A549 (cell line): ENCODE measurements around the gene TGDS. TPM values are rescaled to one million over a fixed set of nuclear protein-coding genes. Genes with fewer than 3 reads are reported as not detected.

Source experiments
- ATAC-seq, 2 experiments: fragments of 200-7000 bp in 1 of 2; fragments of >200 bp in 1 of 2; cut with Nextera tagmentation in 1 of 2; cut with Tn5 transposase in 1 of 2; 3 replicates each; pipeline versions ENCODE4 v1.8.0 to v1.9.1; 2018 to 2020; ENCODE audit warnings: mild to moderate bottlenecking in 1 of 2, moderate library complexity in 1 of 2
- CTCF ChIA-PET: fragments of 300-600 bp; sonication (Branson Sonifier 250); formaldehyde crosslinking; extraction: SDS; loops from one replicate; lab custom pipeline; 2021; ENCODE audit warnings: antibody characterized with exemption, inconsistent platforms; lab: Yijun Ruan, JAX
- POLR2A ChIA-PET: fragments of 350-600 bp; formaldehyde crosslinking; extraction: SDS; loops from one replicate; lab custom pipeline; 2021; ENCODE audit warnings: antibody characterized with exemption, inconsistent platforms; lab: Yijun Ruan, JAX
- DNase-seq, 2 experiments: peaks; one replicate each; pipeline versions ENCODE4 v3.0.0 to v3.0.0-alpha.2; 2011 to 2016; ENCODE audit warnings: low read depth in 1 of 2, low spot score in 1 of 2
- FAIRE-seq: peaks from 2 replicates; lab custom pipeline; 2011; peaks lifted over from hg19 to GRCh38; lab: Jason Lieb, UNC
- H3K27ac ChIP-seq, 2 experiments: fragments of >200 bp; sonication (Bioruptor Twin); formaldehyde crosslinking; 3 replicates each; pipeline ENCODE4 v1.5.1; 2016 to 2017
- H3K4me1 ChIP-seq: fragments of >200 bp; sonication (Bioruptor Twin); formaldehyde crosslinking; 3 replicates; pipeline ENCODE4 v1.6.1; 2016
- H3K4me2 ChIP-seq: fragments of >200 bp; sonication (Bioruptor Twin); formaldehyde crosslinking; 3 replicates; pipeline ENCODE4 v1.6.1; 2016
- H3K4me3 ChIP-seq: fragments of >200 bp; sonication (Bioruptor Twin); formaldehyde crosslinking; 3 replicates; pipeline ENCODE4 v1.5.1; 2016
- H3K9me3 ChIP-seq: fragments of >200 bp; sonication (Bioruptor Twin); formaldehyde crosslinking; 3 replicates; pipeline ENCODE4 v1.6.1; 2016
- CEBPB ChIP-seq, 2 experiments: fragments of >200 bp in 1 of 2; sonication (Bioruptor Twin) in 1 of 2; formaldehyde crosslinking in 1 of 2; IDR thresholded peaks; 2 replicates each; pipeline ENCODE4 v1.6.1; 2012 to 2016
- CHD2 ChIP-seq: fragments of 150-350 bp; IDR thresholded peaks from 2 replicates; pipeline ENCODE4 v1.6.1; 2014; ENCODE audit warnings: low read length; ENCODE audit not compliant: partially characterized antibody
- CHD4 ChIP-seq: fragments of 200-600 bp; sonication (generic); IDR thresholded peaks from 2 replicates; pipeline ENCODE4 v1.6.1; 2016; ENCODE audit warnings: antibody characterized with exemption, mild to moderate bottlenecking, borderline replicate concordance
- EHMT2 ChIP-seq: fragments of 200-600 bp; sonication (generic); IDR thresholded peaks from 2 replicates; pipeline ENCODE4 v1.6.1; 2016; ENCODE audit warnings: antibody characterized with exemption, low read depth, mild to moderate bottlenecking, moderate library complexity
- ESRRA ChIP-seq: fragments of 150-350 bp; IDR thresholded peaks from 2 replicates; pipeline ENCODE4 v1.6.1; 2014; ENCODE audit warnings: mild to moderate bottlenecking, low read length, borderline replicate concordance
- GATA3 ChIP-seq: IDR thresholded peaks from 2 replicates; pipeline ENCODE4 v1.6.1; 2012; ENCODE audit warnings: borderline replicate concordance
- NPAS2 ChIP-seq: fragments of 250-450 bp; sonication (Bioruptor Pico); IDR thresholded peaks from 2 replicates; pipeline ENCODE4 v1.8.0; 2022; ENCODE audit warnings: mild to moderate bottlenecking, moderate library complexity, borderline replicate concordance
- RARB ChIP-seq: fragments of 250-450 bp; sonication (Bioruptor Pico); IDR thresholded peaks from 2 replicates; pipeline ENCODE4 v1.8.0; 2021; ENCODE audit warnings: mild to moderate bottlenecking, moderate library complexity
- RCOR1 ChIP-seq: fragments of 150-350 bp; IDR thresholded peaks from 2 replicates; pipeline ENCODE4 v1.6.1; 2014; ENCODE audit warnings: antibody characterized with exemption, low read length, low read depth
- SREBF2 ChIP-seq: fragments of 450-650 bp; IDR thresholded peaks from 2 replicates; pipeline ENCODE4 v1.6.1; 2014; ENCODE audit warnings: mild to moderate bottlenecking, moderate library complexity
- ZC3H11A ChIP-seq: fragments of 450-650 bp; IDR thresholded peaks from 2 replicates; pipeline ENCODE4 v1.6.1; 2014; ENCODE audit warnings: antibody characterized with exemption, mild to moderate bottlenecking
- ZSCAN20 ChIP-seq: fragments of 250-450 bp; sonication (Bioruptor Pico); IDR thresholded peaks from 2 replicates; pipeline ENCODE4 v1.8.0; 2022; ENCODE audit warnings: mild to moderate bottlenecking, moderate library complexity
- WGBS: methylation state at CpG from one replicate; pipeline ENCODE4 v1.1.6; 2017; ENCODE audit errors: missing lambda C conversion rate; 5-methylcytosine and 5-hydroxymethylcytosine counted together
- polyA plus RNA-seq, 4 experiments: library from polyadenylated mRNA; depleted of rRNA in 3 of 4; stranded (reverse); fragments of >200 nt; fragmentation: RNase III in 1 of 4; extraction: RNeasy Plus Mini Kit Qiagen cat#74134 plus additional on column Dnase treatment in 1 of 4; gene quantifications; 2 replicates in 3 of 4; 3 replicates in 1 of 4; pipeline ENCODE4 v1.2.3, GENCODE V29; 2011 to 2017
- TF ChIP-seq, protein P1 (sequence below): fragments of 250-450 bp; sonication (Bioruptor Pico); IDR thresholded peaks from 2 replicates; pipeline ENCODE4 v1.5.0; 2021; ENCODE audit warnings: mild to moderate bottlenecking, moderate library complexity, borderline replicate concordance
- TF ChIP-seq, protein P2 (sequence below): IDR thresholded peaks from 2 replicates; pipeline ENCODE4 v1.6.1; 2012
- TF ChIP-seq, protein P3 (sequence below): fragments of >200 bp; sonication (Bioruptor Twin); formaldehyde crosslinking; IDR thresholded peaks from 2 replicates; pipeline ENCODE4 v1.6.1; 2016
- TF ChIP-seq, protein P4 (sequence below): fragments of 250-450 bp; sonication (Bioruptor Pico); IDR thresholded peaks from 2 replicates; pipeline ENCODE4 v1.5.0; 2020; ENCODE audit warnings: low read depth, mild to moderate bottlenecking, moderate library complexity
- TF ChIP-seq, protein P5 (sequence below): fragments of 150-350 bp; IDR thresholded peaks from 2 replicates; pipeline ENCODE4 v1.6.1; 2014; ENCODE audit warnings: low read depth, mild to moderate bottlenecking, low read length
- TF ChIP-seq, protein P6 (sequence below): fragments of >200 bp; sonication (Bioruptor Twin); formaldehyde crosslinking; IDR thresholded peaks from 3 replicates; pipeline ENCODE4 v1.5.1; 2016

Gene TGDS
- polyA plus RNA-seq, 2 of the 4 experiments (the other 2 are of a cell fraction), result 6.8 to 24.3 TPM

DNA sequence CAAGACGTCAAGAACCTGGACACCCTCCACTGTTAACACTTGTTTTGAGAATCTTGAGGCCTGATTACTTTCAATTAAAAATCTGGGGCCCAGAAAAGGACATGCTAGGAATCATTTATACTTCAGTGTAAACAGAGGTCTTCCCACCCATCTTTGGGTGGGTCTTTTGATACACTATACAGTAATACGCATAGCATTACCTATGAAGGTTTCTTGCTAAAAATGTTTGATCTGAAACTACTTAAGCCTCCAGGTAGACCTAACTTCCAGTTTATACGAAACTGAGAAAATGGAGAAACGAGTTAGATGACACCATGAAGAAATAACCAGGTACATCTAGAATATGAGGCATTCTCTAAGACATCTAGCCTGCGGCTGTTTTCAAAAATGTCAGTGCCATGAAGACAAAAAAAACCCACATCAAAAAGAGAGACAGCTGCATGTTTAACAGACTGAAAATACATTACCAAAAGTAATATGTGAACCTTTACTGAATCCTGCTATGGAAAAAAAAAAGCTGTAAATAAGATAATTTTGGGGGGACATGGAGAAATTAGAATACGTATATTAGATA is 36.6 kb downstream of the TGDS start:
- ChIA-PET POLR2A (no interaction called here), CTCF (no interaction called here)

DNA sequence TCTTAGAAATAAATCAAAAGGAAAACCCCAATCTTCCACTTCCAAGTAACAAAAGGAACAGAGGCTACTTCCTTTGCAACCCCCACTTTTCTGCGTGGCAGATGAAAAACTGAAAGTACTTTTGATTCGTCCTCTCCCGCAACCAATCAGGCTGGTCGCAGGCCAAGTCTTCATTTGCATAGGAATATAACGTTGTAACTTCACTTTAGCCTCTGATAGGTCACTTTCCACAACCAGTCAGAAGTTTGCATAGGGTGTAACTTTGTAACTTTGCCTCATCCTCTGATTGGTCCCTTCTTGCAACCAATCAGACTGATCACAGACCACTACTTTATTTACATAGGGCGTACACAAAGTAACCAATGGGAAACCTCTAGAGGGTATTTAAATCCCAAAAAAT is 37.2 kb downstream of the TGDS start:
- 0 out of 3 replicates have a peak, but pooled peaks cover 3% of the 10 kb centered on the region for H3K4me1 ChIP-seq
- TF ChIP-seq GATA3 (no peak), ZC3H11A (no peak), NPAS2 (CRISPR knock-in tag) (no peak), EHMT2 (no peak), ZSCAN20 (no peak), RARB (CRISPR knock-in tag) (no peak), CHD2 (no peak), ESRRA (no peak)
- TF ChIP-seq, protein P1, sequence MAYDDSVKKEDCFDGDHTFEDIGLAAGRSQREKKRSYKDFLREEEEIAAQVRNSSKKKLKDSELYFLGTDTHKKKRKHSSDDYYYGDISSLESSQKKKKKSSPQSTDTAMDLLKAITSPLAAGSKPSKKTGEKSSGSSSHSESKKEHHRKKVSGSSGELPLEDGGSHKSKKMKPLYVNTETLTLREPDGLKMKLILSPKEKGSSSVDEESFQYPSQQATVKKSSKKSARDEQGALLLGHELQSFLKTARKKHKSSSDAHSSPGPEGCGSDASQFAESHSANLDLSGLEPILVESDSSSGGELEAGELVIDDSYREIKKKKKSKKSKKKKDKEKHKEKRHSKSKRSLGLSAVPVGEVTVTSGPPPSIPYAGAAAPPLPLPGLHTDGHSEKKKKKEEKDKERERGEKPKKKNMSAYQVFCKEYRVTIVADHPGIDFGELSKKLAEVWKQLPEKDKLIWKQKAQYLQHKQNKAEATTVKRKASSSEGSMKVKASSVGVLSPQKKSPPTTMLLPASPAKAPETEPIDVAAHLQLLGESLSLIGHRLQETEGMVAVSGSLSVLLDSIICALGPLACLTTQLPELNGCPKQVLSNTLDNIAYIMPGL, result no peak
- TF ChIP-seq, protein P2, sequence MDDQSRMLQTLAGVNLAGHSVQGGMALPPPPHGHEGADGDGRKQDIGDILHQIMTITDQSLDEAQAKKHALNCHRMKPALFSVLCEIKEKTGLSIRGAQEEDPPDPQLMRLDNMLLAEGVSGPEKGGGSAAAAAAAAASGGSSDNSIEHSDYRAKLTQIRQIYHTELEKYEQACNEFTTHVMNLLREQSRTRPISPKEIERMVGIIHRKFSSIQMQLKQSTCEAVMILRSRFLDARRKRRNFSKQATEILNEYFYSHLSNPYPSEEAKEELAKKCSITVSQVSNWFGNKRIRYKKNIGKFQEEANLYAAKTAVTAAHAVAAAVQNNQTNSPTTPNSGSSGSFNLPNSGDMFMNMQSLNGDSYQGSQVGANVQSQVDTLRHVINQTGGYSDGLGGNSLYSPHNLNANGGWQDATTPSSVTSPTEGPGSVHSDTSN, result no peak
- TF ChIP-seq, protein P3, sequence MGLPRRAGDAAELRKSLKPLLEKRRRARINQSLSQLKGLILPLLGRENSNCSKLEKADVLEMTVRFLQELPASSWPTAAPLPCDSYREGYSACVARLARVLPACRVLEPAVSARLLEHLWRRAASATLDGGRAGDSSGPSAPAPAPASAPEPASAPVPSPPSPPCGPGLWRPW, result no peak
- no peak overlapping the region for H3K27ac ChIP-seq
- no peak overlapping the region for H3K4me2 ChIP-seq
- H3K4me3 ChIP-seq, result no peak overlapping the region
- 87% methylated on average over 6 of the region's 6 CpGs for WGBS
- FAIRE-seq (no peak), DNase-seq (peak in 1 of 2 experiments; percentile 6), ATAC-seq (no peak)
- no peaks in the 10 kb centered on the region for H3K9me3 ChIP-seq
- ChIA-PET CTCF (no interaction called here), POLR2A (no interaction called here)

More for the DNA sequence above, 36.6 kb downstream of the TGDS start:
- no peak overlapping the region for H3K27ac ChIP-seq
- ATAC-seq (no peak), DNase-seq (no peak), FAIRE-seq (no peak)
- H3K4me3 ChIP-seq, result no peak overlapping the region
- H3K9me3 ChIP-seq, result no peaks in the 10 kb centered on the region
- 0 out of 3 replicates have a peak, but pooled peaks cover 3% of the 10 kb centered on the region for H3K4me1 ChIP-seq
- H3K4me2 ChIP-seq, result no peak overlapping the region
- 87% methylated on average over 6 of the region's 6 CpGs for whole genome bisulfite sequencing
- no peak for TF ChIP-seq RARB (CRISPR knock-in tag)
- TF ChIP-seq, protein P4, sequence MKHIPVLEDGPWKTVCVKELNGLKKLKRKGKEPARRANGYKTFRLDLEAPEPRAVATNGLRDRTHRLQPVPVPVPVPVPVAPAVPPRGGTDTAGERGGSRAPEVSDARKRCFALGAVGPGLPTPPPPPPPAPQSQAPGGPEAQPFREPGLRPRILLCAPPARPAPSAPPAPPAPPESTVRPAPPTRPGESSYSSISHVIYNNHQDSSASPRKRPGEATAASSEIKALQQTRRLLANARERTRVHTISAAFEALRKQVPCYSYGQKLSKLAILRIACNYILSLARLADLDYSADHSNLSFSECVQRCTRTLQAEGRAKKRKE (CRISPR knock-in tag), result no peak
- no peak for TF ChIP-seq CHD4
- no peak for TF ChIP-seq CEBPB (IDR thresholded peaks at IDR 0.05)
- TF ChIP-seq SREBF2, result no peak
- no peak for TF ChIP-seq RCOR1
- TF ChIP-seq, protein P5, sequence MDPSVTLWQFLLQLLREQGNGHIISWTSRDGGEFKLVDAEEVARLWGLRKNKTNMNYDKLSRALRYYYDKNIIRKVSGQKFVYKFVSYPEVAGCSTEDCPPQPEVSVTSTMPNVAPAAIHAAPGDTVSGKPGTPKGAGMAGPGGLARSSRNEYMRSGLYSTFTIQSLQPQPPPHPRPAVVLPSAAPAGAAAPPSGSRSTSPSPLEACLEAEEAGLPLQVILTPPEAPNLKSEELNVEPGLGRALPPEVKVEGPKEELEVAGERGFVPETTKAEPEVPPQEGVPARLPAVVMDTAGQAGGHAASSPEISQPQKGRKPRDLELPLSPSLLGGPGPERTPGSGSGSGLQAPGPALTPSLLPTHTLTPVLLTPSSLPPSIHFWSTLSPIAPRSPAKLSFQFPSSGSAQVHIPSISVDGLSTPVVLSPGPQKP, result no peak
- no peak for TF ChIP-seq CHD2
- TF ChIP-seq, protein P6, sequence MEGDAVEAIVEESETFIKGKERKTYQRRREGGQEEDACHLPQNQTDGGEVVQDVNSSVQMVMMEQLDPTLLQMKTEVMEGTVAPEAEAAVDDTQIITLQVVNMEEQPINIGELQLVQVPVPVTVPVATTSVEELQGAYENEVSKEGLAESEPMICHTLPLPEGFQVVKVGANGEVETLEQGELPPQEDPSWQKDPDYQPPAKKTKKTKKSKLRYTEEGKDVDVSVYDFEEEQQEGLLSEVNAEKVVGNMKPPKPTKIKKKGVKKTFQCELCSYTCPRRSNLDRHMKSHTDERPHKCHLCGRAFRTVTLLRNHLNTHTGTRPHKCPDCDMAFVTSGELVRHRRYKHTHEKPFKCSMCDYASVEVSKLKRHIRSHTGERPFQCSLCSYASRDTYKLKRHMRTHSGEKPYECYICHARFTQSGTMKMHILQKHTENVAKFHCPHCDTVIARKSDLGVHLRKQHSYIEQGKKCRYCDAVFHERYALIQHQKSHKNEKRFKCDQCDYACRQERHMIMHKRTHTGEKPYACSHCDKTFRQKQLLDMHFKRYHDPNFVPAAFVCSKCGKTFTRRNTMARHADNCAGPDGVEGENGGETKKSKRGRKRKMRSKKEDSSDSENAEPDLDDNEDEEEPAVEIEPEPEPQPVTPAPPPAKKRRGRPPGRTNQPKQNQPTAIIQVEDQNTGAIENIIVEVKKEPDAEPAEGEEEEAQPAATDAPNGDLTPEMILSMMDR, result no peak
